Right lobe of liver (tissue), 6 donors: ENCODE results near the gene RPL3. TPM values are rescaled to one million over a fixed set of nuclear protein-coding genes. Genes with fewer than 3 reads are reported as not detected.

Experiments used
- ATAC-seq, 4 donors: fragments of 200-7000 bp; cut with Tn5 transposase; one replicate each; pipeline ENCODE4 v1.9.1; 2020; ENCODE audit warnings: mild to moderate bottlenecking in 4 of 4, moderate library complexity in 4 of 4
- DNase-seq, 3 donors: peaks; one replicate each; pipeline ENCODE4 v3.0.0-alpha.2; 2020
- H3K27ac ChIP-seq, 3 donors: fragments of 200-600 bp; one replicate each; pipeline ENCODE4 v1.8.0; 2022
- H3K27me3 ChIP-seq, 2 donors: fragments of 200-600 bp; one replicate each; pipeline ENCODE4 v1.8.0; 2022
- H3K36me3 ChIP-seq, 4 donors: fragments of 200-600 bp; sonication (generic) in 1 of 4; one replicate each; pipeline versions ENCODE4 v1.5.1 to v1.8.0; 2017 to 2022; ENCODE audit warnings: control low read depth in 1 of 4
- H3K4me1 ChIP-seq, 4 donors: fragments of 200-600 bp; sonication (generic) in 1 of 4; one replicate each; pipeline versions ENCODE4 v1.5.1 to v1.8.0; 2017 to 2022; ENCODE audit warnings: control low read depth in 1 of 4
- H3K4me3 ChIP-seq, 3 donors: fragments of 200-600 bp; one replicate each; pipeline ENCODE4 v1.8.0; 2022
- H3K9me3 ChIP-seq, 4 donors: fragments of 200-600 bp; sonication (generic) in 1 of 4; one replicate each; pipeline versions ENCODE4 v1.5.1 to v1.8.0; 2017 to 2022; ENCODE audit warnings: control low read depth in 1 of 4
- POLR2A ChIP-seq: fragments of 450-650 bp; IDR thresholded peaks from one replicate; pipeline ENCODE4 v1.6.1; 2017; ENCODE audit warnings: antibody characterized with exemption, mild to moderate bottlenecking
- WGBS: methylation state at CpG from one replicate; pipeline ENCODE4 v1.1.6; 2018; ENCODE audit warnings: low coverage, low lambda C conversion rate; ENCODE audit not compliant: insufficient coverage; ENCODE audit errors: missing lambda C conversion rate; 5-methylcytosine and 5-hydroxymethylcytosine counted together
- intact Hi-C, 2 donors: fragments of 100-400 bp; cut with DNase I; formaldehyde crosslinking; loops; one replicate each; pipeline versions ENCODE4 v1.11.2 to v1.14.1; 2022
- total RNA-seq, 6 experiments: library from RNA; depleted of rRNA in 2 of 6; stranded (reverse); fragments of >200 nt in 2 of 6; fragmentation: NEBNext Ultra II Directional in 3 of 6; extraction: Animal tissue kit (Norgen Biotek cat#: 25700) in 3 of 6; gene quantifications; one replicate each; pipeline versions ENCODE4 v1.1.0 to v1.2.4, GENCODE V29; 2016 to 2023
- TF ChIP-seq, protein P1 (sequence below), 4 donors: fragments of 200-600 bp in 3 of 4; fragments of 450-650 bp in 1 of 4; IDR thresholded peaks; one replicate each; pipeline versions ENCODE4 v1.5.1 to v1.8.0; 2016 to 2022; ENCODE audit warnings: antibody characterized with exemption in 4 of 4, mild to moderate bottlenecking in 2 of 4
- donor health status: DM: no; HTN: yes; CAD: no.
- donor health status: DM: no; HTN: no; CAD: no.
- donor health status: DM: no; HTN: no; CAD: no.
- donor health status: DM: no; HTN: yes; CAD: no.
- donor health status: DM: no; HTN: yes; CAD: no.

The RPL3 gene
- total RNA-seq, 6 experiments from 2014 or later: 648 to 905 (median 743) TPM

GRCh38 chr22:39299829-39300178, 19.6 kb downstream of the RPL3 start:
- Histone ChIP-seq H3K27ac (peak overlapping the region; percentile 0 to 43 (median 10)), H3K4me1 (peaks cover 0 to 74% (median 35%) of the 10 kb centered on the region in 4 donors), H3K27me3 (no peaks in the 10 kb centered on the region), H3K36me3 (no peaks in the 10 kb centered on the region), H3K9me3 (no peaks in the 10 kb centered on the region), H3K4me3 (peak overlapping the region in 1 of 3 donors; percentile 27)
- WGBS: 71% methylated on average over 3 of the region's 6 CpGs
- ATAC-seq (peak in 3 of 4 donors; percentile 12 to 31 (median 25)), DNase-seq (no peak)
- intact Hi-C loops: no loop called here
- TF ChIP-seq POLR2A: peak; percentile 46
- TF ChIP-seq, protein P1, sequence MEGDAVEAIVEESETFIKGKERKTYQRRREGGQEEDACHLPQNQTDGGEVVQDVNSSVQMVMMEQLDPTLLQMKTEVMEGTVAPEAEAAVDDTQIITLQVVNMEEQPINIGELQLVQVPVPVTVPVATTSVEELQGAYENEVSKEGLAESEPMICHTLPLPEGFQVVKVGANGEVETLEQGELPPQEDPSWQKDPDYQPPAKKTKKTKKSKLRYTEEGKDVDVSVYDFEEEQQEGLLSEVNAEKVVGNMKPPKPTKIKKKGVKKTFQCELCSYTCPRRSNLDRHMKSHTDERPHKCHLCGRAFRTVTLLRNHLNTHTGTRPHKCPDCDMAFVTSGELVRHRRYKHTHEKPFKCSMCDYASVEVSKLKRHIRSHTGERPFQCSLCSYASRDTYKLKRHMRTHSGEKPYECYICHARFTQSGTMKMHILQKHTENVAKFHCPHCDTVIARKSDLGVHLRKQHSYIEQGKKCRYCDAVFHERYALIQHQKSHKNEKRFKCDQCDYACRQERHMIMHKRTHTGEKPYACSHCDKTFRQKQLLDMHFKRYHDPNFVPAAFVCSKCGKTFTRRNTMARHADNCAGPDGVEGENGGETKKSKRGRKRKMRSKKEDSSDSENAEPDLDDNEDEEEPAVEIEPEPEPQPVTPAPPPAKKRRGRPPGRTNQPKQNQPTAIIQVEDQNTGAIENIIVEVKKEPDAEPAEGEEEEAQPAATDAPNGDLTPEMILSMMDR (IDR thresholded peaks at IDR 0.05): no peak

GRCh38 chr22:39298241-39298987, 21.0 kb downstream of the RPL3 start:
- intact Hi-C loops: no loop called here
- ATAC-seq (no peak), DNase-seq (no peak)
- Histone ChIP-seq H3K36me3 (no peaks in the 10 kb centered on the region), H3K4me3 (no peak overlapping the region), H3K27me3 (no peaks in the 10 kb centered on the region), H3K27ac (peak overlapping the region in 1 of 3 donors; percentile 47), H3K9me3 (no peaks in the 10 kb centered on the region), H3K4me1 (peaks cover 0 to 61% (median 25%) of the 10 kb centered on the region in 4 donors)
- WGBS: 28% methylated on average over 3 of the region's 18 CpGs
- no peak for TF ChIP-seq POLR2A
- TF ChIP-seq, protein P1 (IDR thresholded peaks at IDR 0.05): no peak

DNA sequence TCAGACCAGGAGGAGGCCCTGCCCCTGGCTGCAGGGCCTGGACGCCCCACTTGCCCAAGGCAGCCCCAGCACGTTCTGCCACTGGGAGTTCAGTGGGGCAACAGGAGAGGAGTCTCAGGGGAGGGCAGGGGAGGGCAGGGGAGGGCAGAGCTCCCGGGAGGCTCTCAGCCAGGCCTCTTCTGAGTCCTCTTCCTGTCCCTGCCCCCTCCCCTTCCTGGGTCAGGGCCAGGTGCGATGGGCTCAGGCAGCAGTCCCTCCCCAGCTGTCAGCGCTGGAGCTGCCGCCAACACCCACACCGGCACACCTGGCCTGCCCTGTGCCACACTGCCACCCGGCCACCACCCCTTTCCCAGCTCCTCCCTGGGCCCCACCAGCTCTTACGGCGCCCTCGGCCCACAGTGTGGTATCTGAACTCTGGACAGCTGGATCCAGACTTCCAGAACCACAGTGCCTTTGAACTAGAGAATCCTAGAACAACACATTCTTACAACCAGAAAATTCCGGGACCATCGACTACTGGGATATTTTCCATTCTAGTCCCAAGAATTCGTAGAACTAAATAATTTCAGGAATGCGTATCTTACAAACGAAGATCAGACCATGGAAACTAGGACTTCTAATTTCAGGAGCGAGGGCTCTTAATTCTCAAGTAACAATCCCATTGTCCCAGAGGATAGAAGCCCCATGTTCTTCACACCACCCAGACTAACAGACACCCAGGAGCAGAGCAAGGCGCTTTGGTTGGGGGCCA, 21.8 kb downstream of the RPL3 start:
- intact Hi-C loops: no loop called here
- H3K36me3 ChIP-seq: no peaks in the 10 kb centered on the region
- DNase-seq (peak in 1 of 3 donors; percentile 78), ATAC-seq (peak; percentile 6 to 41 (median 28))
- H3K27me3 ChIP-seq: no peaks in the 10 kb centered on the region
- H3K27ac ChIP-seq: peak overlapping the region in 2 of 3 donors; percentile 31 to 47
- H3K4me3 ChIP-seq: no peak overlapping the region
- TF ChIP-seq, protein P1 (IDR thresholded peaks at IDR 0.05): no peak
- TF ChIP-seq POLR2A: no peak
- H3K9me3 ChIP-seq: no peaks in the 10 kb centered on the region
- H3K4me1 ChIP-seq: peaks cover 0 to 59% (median 24%) of the 10 kb centered on the region in 4 donors
- 44% methylated on average over 9 of the region's 18 CpGs for WGBS

- WGBS: 17% methylated on average over 8 of the region's 19 CpGs
Measured at GRCh38 chr22:39296981-39297489, 22.4 kb downstream of the RPL3 start.

More at GRCh38 chr22:39296981-39297489, 22.4 kb downstream of the RPL3 start:
- TF ChIP-seq POLR2A: no peak
- TF ChIP-seq, protein P1 (IDR thresholded peaks at IDR 0.05): no peak
- Histone ChIP-seq H3K9me3 (no peaks in the 10 kb centered on the region), H3K36me3 (no peaks in the 10 kb centered on the region), H3K4me1 (peaks cover 0 to 59% (median 27%) of the 10 kb centered on the region in 4 donors), H3K27ac (peak overlapping the region in 1 of 3 donors; percentile 47), H3K4me3 (no peak overlapping the region), H3K27me3 (no peaks in the 10 kb centered on the region)
- ATAC-seq: no peak
- DNase-seq: peak in 1 of 3 donors; percentile 64
- intact Hi-C loops: no loop called here
